ENCODE results near the gene TRAF3IP3. TPM values are rescaled to one million over a fixed set of nuclear protein-coding genes. Genes with fewer than 3 reads are reported as not detected.

The TRAF3IP3 gene
- total and polyA plus RNA-seq, 11 donors: 0.16 to 10.6 (median 0.75) TPM; not detected in 1

DNA sequence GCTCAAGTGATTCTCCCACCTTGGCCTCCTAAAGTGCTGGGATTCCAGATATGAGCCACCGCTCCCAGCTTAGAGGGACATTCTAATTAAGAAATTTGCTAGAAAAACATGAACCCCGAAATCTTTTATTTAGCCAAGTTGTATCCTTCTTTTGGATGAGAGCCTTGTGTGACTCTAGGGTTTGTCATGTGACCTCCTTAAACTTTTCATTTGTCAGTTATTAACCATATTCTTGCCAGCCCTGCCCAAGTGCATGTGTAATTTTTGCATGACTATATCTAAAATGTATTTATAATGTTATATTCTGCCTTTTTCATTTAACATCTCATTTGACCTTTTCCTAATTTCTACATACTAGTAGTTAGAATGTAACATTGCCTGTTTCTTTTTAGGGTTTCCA, 73.9 kb downstream of the TRAF3IP3 start:
- H3K9me3 ChIP-seq: no peaks in the 10 kb centered on the region
- TF ChIP-seq, protein P1, sequence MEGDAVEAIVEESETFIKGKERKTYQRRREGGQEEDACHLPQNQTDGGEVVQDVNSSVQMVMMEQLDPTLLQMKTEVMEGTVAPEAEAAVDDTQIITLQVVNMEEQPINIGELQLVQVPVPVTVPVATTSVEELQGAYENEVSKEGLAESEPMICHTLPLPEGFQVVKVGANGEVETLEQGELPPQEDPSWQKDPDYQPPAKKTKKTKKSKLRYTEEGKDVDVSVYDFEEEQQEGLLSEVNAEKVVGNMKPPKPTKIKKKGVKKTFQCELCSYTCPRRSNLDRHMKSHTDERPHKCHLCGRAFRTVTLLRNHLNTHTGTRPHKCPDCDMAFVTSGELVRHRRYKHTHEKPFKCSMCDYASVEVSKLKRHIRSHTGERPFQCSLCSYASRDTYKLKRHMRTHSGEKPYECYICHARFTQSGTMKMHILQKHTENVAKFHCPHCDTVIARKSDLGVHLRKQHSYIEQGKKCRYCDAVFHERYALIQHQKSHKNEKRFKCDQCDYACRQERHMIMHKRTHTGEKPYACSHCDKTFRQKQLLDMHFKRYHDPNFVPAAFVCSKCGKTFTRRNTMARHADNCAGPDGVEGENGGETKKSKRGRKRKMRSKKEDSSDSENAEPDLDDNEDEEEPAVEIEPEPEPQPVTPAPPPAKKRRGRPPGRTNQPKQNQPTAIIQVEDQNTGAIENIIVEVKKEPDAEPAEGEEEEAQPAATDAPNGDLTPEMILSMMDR (IDR thresholded peaks at IDR 0.05): no peak
- TF ChIP-seq POLR2A (IDR thresholded peaks at IDR 0.05): no peak
- 86 to 94% (median 91%) methylated on average over 2 of the region's 2 CpGs for WGBS, 4 donors
- no peak overlapping the region for H3K27ac ChIP-seq
- ATAC-seq (no peak), DNase-seq (no peak)
- H3K36me3 ChIP-seq: peaks cover 0 to 49% (median 44%) of the 10 kb centered on the region in 9 donors
- no peak overlapping the region for H3K4me3 ChIP-seq
- peaks cover 0 to 20% (median 6%) of the 10 kb centered on the region in 12 donors for H3K4me1 ChIP-seq
- intact Hi-C loops (cut with DNase I): loop anchor here in 3 of 10 donors (5.0 to 10.0 kb wide), 4 partner anchors 42 to 1415 kb away; no protein-coding TSS in a partner anchor
- no peaks in the 10 kb centered on the region for H3K27me3 ChIP-seq

DNA sequence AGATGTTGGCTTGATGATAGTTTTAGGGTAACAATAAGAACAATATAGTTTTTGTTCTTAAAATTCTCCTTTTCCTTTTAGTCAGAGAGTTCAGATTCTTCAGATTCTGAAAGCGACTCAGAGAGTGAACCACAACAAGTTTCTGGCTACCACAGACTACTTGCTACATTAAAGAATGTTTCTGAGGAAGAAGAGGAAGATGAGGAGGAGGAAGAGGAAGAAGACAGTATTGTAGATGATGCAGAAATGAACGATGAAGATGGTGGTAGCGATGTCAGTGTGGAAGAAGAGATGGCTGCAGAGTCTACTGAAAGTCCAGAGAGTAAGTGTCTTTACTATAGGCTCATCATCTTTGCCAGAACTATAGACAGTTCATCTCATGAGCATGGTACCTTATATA, 74.9 kb downstream of the TRAF3IP3 start:
- Histone ChIP-seq H3K27ac (no peak overlapping the region), H3K9me3 (no peaks in the 10 kb centered on the region), H3K4me3 (no peak overlapping the region), H3K4me1 (peaks cover 0 to 20% (median 6%) of the 10 kb centered on the region in 12 donors), H3K36me3 (peaks cover 0 to 59% (median 54%) of the 10 kb centered on the region in 9 donors), H3K27me3 (no peaks in the 10 kb centered on the region)
- ATAC-seq: no peak
- DNase-seq: no peak
- 78 to 94% (median 89%) methylated on average over 3 of the region's 3 CpGs for WGBS, 4 donors
- TF ChIP-seq, protein P1 (IDR thresholded peaks at IDR 0.05): no peak
- TF ChIP-seq POLR2A (IDR thresholded peaks at IDR 0.05): no peak
- intact Hi-C loops (cut with DNase I): loop anchor here in 1 of 10 donors (10.0 kb wide), 1 partner anchor 1414 kb away; no protein-coding TSS in a partner anchor

DNA sequence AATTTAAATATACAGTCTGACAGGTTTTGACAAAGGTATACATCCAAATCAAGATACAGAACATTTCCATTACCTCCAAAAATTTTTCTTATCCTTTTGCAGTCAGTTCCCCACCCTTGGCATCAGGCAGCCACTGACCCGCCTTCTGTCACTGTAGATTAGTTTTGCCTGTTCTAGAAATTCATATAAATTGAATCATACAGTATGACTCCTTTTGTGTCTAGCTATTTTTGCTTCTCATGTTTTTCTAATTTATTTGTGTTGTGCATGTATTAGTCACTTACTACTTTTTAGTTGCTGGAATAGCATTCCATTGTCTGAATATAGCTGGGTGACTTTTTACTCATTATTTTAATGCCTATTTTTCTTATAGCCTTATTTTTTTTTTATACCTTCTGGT, 75.8 kb downstream of the TRAF3IP3 start:
- ATAC-seq: no peak

More for the DNA sequence above, 75.8 kb downstream of the TRAF3IP3 start:
- Histone ChIP-seq H3K27me3 (no peaks in the 10 kb centered on the region), H3K4me1 (peaks cover 0 to 22% (median 5%) of the 10 kb centered on the region in 12 donors), H3K27ac (no peak overlapping the region), H3K4me3 (no peak overlapping the region), H3K9me3 (no peaks in the 10 kb centered on the region), H3K36me3 (peaks cover 0 to 68% (median 63%) of the 10 kb centered on the region in 9 donors)
- DNase-seq: no peak
- WGBS, 4 donors: 95 to 98% (median 97%) methylated on average over 1 of the region's 1 CpG
- intact Hi-C loops (cut with DNase I): loop anchor here in 1 of 10 donors (10.0 kb wide), 1 partner anchor 1413 kb away; no protein-coding TSS in a partner anchor
- TF ChIP-seq POLR2A (IDR thresholded peaks at IDR 0.05): no peak
- TF ChIP-seq, protein P1 (IDR thresholded peaks at IDR 0.05): no peak

Other genes starting within 250 kb of the TRAF3IP3 start
- gene CAMK1G, start 172.3 kb upstream of the TRAF3IP3 start, total RNA-seq: under 1 TPM in 2 of 9 donors, not detected in 7; 0.30 to 0.48 TPM
- gene CAMK1G, start 172.3 kb upstream of the TRAF3IP3 start, polyA plus RNA-seq: not detected
- gene LAMB3, start 103.6 kb upstream of the TRAF3IP3 start, total RNA-seq: 1 to 10 TPM in 8 of 9 donors, under 1 TPM in 1; 0.83 to 7.4 (median 3.6) TPM
- 1 to 10 TPM; 1.8 to 5.3 TPM for gene LAMB3, start 103.6 kb upstream of the TRAF3IP3 start, polyA plus RNA-seq
- 100 to 1,000 TPM in 8 of 9 donors, 10 to 100 TPM in 1; 92.0 to 600 (median 212) TPM for gene G0S2, start 80.6 kb upstream of the TRAF3IP3 start, total RNA-seq
- 100 to 1,000 TPM in 1 of 2 donors, 10 to 100 TPM in 1; 87.6 to 218 TPM for gene G0S2, start 80.6 kb upstream of the TRAF3IP3 start, polyA plus RNA-seq
- gene HSD11B1, start 51.2 kb upstream of the TRAF3IP3 start, total RNA-seq: 10 to 100 TPM in 2 of 9 donors, 1 to 10 TPM in 7; 1.7 to 36.1 (median 3.6) TPM
- 1 to 10 TPM; 1.2 to 3.6 TPM for gene HSD11B1, start 51.2 kb upstream of the TRAF3IP3 start, polyA plus RNA-seq
- gene C1orf74, start 28.5 kb downstream of the TRAF3IP3 start, total RNA-seq: 1 to 10 TPM; 1.6 to 2.6 (median 2.4) TPM
- gene C1orf74, start 28.5 kb downstream of the TRAF3IP3 start, polyA plus RNA-seq: 1 to 10 TPM; 1.1 to 1.3 TPM
- gene IRF6, start 50.1 kb downstream of the TRAF3IP3 start, total RNA-seq: 10 to 100 TPM; 28.6 to 99.4 (median 52.7) TPM
- 10 to 100 TPM in 1 of 2 donors, 1 to 10 TPM in 1; 1.5 to 22.0 TPM for gene IRF6, start 50.1 kb downstream of the TRAF3IP3 start, polyA plus RNA-seq
- gene UTP25, start 71.9 kb downstream of the TRAF3IP3 start, total RNA-seq: 1 to 10 TPM; 1.6 to 5.5 (median 3.6) TPM
- 1 to 10 TPM in 1 of 2 donors, under 1 TPM in 1; 0.76 to 2.9 TPM for gene UTP25, start 71.9 kb downstream of the TRAF3IP3 start, polyA plus RNA-seq
- not detected for gene SYT14, start 182.2 kb downstream of the TRAF3IP3 start, total RNA-seq
- not detected for gene SYT14, start 182.2 kb downstream of the TRAF3IP3 start, polyA plus RNA-seq